GM10248 (cell line): ENCODE data around the gene GORASP1.

ENCODE experiments used
- CTCF ChIA-PET: fragments of 300-600 bp; sonication (Branson Sonifier 250); formaldehyde crosslinking; extraction: SDS; loops from one replicate; lab custom pipeline; 2021; ENCODE audit warnings: antibody characterized with exemption; lab: Yijun Ruan, JAX
- POLR2A ChIA-PET: fragments of 350-650 bp; sonication (Branson Sonifier 250); formaldehyde crosslinking; extraction: SDS; loops from one replicate; lab custom pipeline; 2020; ENCODE audit warnings: antibody characterized with exemption; lab: Yijun Ruan, JAX
- DNase-seq: peaks from one replicate; pipeline ENCODE4 v3.0.0; 2012; ENCODE audit errors: extremely low spot score
- TF ChIP-seq, protein P1 (sequence below): IDR thresholded peaks from 2 replicates; pipeline ENCODE4 v1.5.1; 2012; ENCODE audit warnings: mild to moderate bottlenecking, low read depth; ENCODE audit errors: extremely low read depth, missing control alignments, control extremely low read depth

Gene GORASP1

DNA sequence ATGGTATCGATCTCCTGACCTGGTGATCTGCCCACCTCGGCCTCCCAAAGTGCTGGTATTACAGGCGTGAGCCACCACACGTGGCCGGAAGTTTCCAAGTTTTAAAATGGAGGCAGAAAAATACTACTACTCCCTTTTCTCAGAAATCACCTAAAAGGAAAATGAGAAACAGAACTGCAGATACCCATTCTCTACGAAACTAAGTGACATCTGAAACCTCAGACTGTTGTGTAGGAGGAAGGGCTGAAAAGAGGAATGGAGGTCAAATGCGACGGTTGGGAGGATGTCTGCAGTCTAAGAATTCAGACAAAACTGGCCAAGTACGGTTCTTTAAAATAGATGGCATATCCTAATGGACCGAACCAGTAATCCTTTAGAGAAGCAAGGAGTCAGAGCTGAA is 31.5 kb downstream of the GORASP1 start:
- no peak for DNase-seq
- ChIA-PET CTCF (interaction anchor here (1.2 to 1.8 kb wide), 2 partner anchors 9 to 76 kb away, joined by 3 to 5 read pairs; no protein-coding TSS in a partner anchor), POLR2A (no interaction called here)
- TF ChIP-seq, protein P1, sequence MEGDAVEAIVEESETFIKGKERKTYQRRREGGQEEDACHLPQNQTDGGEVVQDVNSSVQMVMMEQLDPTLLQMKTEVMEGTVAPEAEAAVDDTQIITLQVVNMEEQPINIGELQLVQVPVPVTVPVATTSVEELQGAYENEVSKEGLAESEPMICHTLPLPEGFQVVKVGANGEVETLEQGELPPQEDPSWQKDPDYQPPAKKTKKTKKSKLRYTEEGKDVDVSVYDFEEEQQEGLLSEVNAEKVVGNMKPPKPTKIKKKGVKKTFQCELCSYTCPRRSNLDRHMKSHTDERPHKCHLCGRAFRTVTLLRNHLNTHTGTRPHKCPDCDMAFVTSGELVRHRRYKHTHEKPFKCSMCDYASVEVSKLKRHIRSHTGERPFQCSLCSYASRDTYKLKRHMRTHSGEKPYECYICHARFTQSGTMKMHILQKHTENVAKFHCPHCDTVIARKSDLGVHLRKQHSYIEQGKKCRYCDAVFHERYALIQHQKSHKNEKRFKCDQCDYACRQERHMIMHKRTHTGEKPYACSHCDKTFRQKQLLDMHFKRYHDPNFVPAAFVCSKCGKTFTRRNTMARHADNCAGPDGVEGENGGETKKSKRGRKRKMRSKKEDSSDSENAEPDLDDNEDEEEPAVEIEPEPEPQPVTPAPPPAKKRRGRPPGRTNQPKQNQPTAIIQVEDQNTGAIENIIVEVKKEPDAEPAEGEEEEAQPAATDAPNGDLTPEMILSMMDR, result no peak

DNA sequence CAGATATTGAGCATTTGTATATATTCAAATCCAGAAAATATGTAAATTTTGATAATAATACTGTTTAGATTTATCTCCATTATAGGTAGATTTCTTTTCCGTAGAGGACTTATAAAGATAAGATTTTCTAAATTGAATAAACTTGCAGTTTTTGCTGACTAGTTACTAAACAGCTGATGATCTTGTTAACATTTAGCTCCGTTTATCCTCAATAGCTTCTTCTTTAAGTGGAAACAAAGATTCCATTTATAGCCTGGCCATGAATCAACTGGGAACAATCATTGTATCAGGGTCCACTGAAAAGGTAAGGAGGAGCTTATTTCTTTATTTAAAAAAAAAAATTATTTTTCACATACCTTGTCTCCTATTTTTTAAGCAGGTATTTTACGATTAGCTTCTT is 38.9 kb downstream of the GORASP1 start:
- TF ChIP-seq, protein P1, result no peak
- DNase-seq, result no peak
- POLR2A ChIA-PET, result no interaction called here
- CTCF ChIA-PET, result interaction anchor here (0.6 to 1.7 kb wide), 6 partner anchors 13 to 224 kb away, joined by 3 to 7 read pairs (median 3); no protein-coding TSS in a partner anchor

GRCh38 chr3:39067286-39067685 is 40.1 kb downstream of the GORASP1 start:
- POLR2A ChIA-PET, result no interaction called here
- TF ChIP-seq, protein P1, result no peak
- CTCF ChIA-PET, result interaction anchor here (0.9 to 2.2 kb wide), 4 partner anchors 10 to 90 kb away, joined by 3 to 6 read pairs (median 4); no protein-coding TSS in a partner anchor
- no peak for DNase-seq

GRCh38 chr3:39065197-39065596 is 42.2 kb downstream of the GORASP1 start:
- POLR2A ChIA-PET, result no interaction called here
- CTCF ChIA-PET, result interaction anchor here (0.6 to 2.2 kb wide), 14 partner anchors 9 to 350 kb away, joined by 3 to 8 read pairs (median 4); no protein-coding TSS in a partner anchor
- DNase-seq, result peak; percentile 54
- TF ChIP-seq, protein P1, result peak; percentile 55

- TF ChIP-seq, protein P1, result no peak
- CTCF ChIA-PET, result interaction anchor here (0.6 to 2.1 kb wide), 7 partner anchors 8 to 224 kb away, joined by 3 to 8 read pairs (median 4); no protein-coding TSS in a partner anchor
- DNase-seq, result no peak
- POLR2A ChIA-PET, result no interaction called here
These were observed 42.8 kb downstream of the GORASP1 start for GRCh38 chr3:39064646-39065045.

- POLR2A ChIA-PET, result no interaction called here
- CTCF ChIA-PET, result no interaction called here
- TF ChIP-seq, protein P1, result no peak
- no peak for DNase-seq
These were observed 44.3 kb downstream of the GORASP1 start for GRCh38 chr3:39063143-39063542.
